HepG2 (cell line): ENCODE data around the gene MAGI1. TPM values are rescaled to one million over a fixed set of nuclear protein-coding genes. Genes with fewer than 3 reads are reported as not detected.

Experiments used
- ATAC-seq: fragments of 200-7000 bp; cut with Tn5 transposase; 3 replicates; pipeline ENCODE4 v1.9.1; 2020; ENCODE audit warnings: mild to moderate bottlenecking, moderate library complexity
- BruUV-seq: library from RNA; stranded (reverse); fragments of 400-500 nt; replicated peaks from 2 replicates; lab custom pipeline; 2021; lab: Mats Ljungman, UMichigan
- CTCF ChIA-PET: fragments of 300-600 bp; formaldehyde crosslinking; extraction: SDS; loops from one replicate; lab custom pipeline; 2021; ENCODE audit warnings: low total read pairs, inconsistent platforms, low intra/inter-chr PET ratio; lab: Yijun Ruan, JAX
- POLR2A ChIA-PET: fragments of 350-600 bp; sonication (Branson Sonifier 250); formaldehyde crosslinking; loops from one replicate; lab custom pipeline; 2020; ENCODE audit warnings: antibody characterized with exemption, inconsistent platforms; lab: Yijun Ruan, JAX
- DNase-seq: peaks from one replicate; pipeline ENCODE4 v3.0.0-alpha.2; 2015; ENCODE audit warnings: low spot score
- FAIRE-seq: peaks from 3 replicates; lab custom pipeline; 2011; peaks lifted over from hg19 to GRCh38; lab: Jason Lieb, UNC
- H2AFZ ChIP-seq: one replicate; pipeline ENCODE4 v1.6.1; 2011; ENCODE audit warnings: low read length, inconsistent platforms
- H3K27ac ChIP-seq: fragments of 300-600 bp; 3 replicates; pipeline ENCODE4 v1.8.0; 2011; ENCODE audit warnings: mixed run types, mild to moderate bottlenecking, mixed read lengths, low read length, inconsistent platforms; ENCODE audit not compliant: insufficient read depth; ENCODE audit errors: extremely low read length
- H3K27me3 ChIP-seq, 2 experiments: fragments of 200-600 bp in 1 of 2; 2 replicates in 1 of 2; 3 replicates in 1 of 2; pipeline versions ENCODE4 v1.6.0 to v1.8.0; 2011; ENCODE audit warnings: low read length in 2 of 2, mild to moderate bottlenecking in 2 of 2, moderate library complexity in 2 of 2, inconsistent platforms in 1 of 2; ENCODE audit not compliant: insufficient read depth in 2 of 2, control insufficient read depth in 1 of 2
- H3K36me3 ChIP-seq, 2 experiments: fragments of 200-600 bp in 1 of 2; replicated peaks in 1 of 2; 2 replicates in 1 of 2; 3 replicates in 1 of 2; pipeline versions ENCODE4 v1.5.1 to v1.8.0; 2011; ENCODE audit warnings: low read length in 2 of 2, inconsistent platforms in 1 of 2; ENCODE audit not compliant: insufficient read depth in 2 of 2, control insufficient read depth in 1 of 2
- H3K4me1 ChIP-seq: 2 replicates; pipeline ENCODE4 v1.5.1; 2012; ENCODE audit warnings: low read length, inconsistent platforms; ENCODE audit not compliant: insufficient read depth
- H3K4me2 ChIP-seq: 2 replicates; pipeline ENCODE4 v1.6.0; 2011; ENCODE audit warnings: low read depth, low read length, inconsistent platforms
- H3K4me3 ChIP-seq, 3 experiments: fragments of 200-600 bp in 1 of 3; sonication (generic), shearing (Covaris generic) in 1 of 3; replicated peaks in 1 of 3; 2 replicates each; pipeline ENCODE4 v1.5.1; 2011 to 2016; ENCODE audit warnings: low read length in 3 of 3, inconsistent platforms in 2 of 3, low read depth in 2 of 3, mild to moderate bottlenecking in 2 of 3, control low read depth in 1 of 3, mixed read lengths in 1 of 3; ENCODE audit not compliant: insufficient read depth in 1 of 3
- H3K79me2 ChIP-seq: one replicate; pipeline ENCODE4 v1.6.1; 2011; ENCODE audit warnings: low read length, inconsistent platforms; ENCODE audit not compliant: insufficient read depth
- H3K9ac ChIP-seq: 2 replicates; pipeline ENCODE4 v1.6.0; 2011; ENCODE audit warnings: mild to moderate bottlenecking, low read depth, low read length, inconsistent platforms; ENCODE audit not compliant: insufficient read depth
- H3K9me3 ChIP-seq: 2 replicates; pipeline ENCODE4 v1.5.1; 2012; ENCODE audit warnings: mild to moderate bottlenecking, low read length
- H4K20me1 ChIP-seq: 2 replicates; pipeline ENCODE4 v1.6.0; 2011; ENCODE audit warnings: inconsistent platforms, mild to moderate bottlenecking, low read length, moderate library complexity; ENCODE audit not compliant: insufficient read depth
- CHD4 ChIP-seq: fragments of 200-600 bp; sonication (generic); IDR thresholded peaks from 2 replicates; pipeline ENCODE4 v1.7.0; 2017; ENCODE audit warnings: mild to moderate bottlenecking, low read length, borderline replicate concordance
- ETV5 ChIP-seq: IDR thresholded peaks from 2 replicates; pipeline ENCODE4 v1.6.1; 2018; ENCODE audit warnings: missing biosample characterization, missing genetic modification reagents, inconsistent platforms, borderline replicate concordance
- HDAC1 ChIP-seq: sonication (generic); formaldehyde crosslinking; IDR thresholded peaks from 2 replicates; pipeline ENCODE4 v1.5.1; 2020; ENCODE audit warnings: mild to moderate bottlenecking, missing genetic modification reagents
- SIX4 ChIP-seq: sonication (generic); formaldehyde crosslinking; IDR thresholded peaks from 2 replicates; pipeline ENCODE4 v1.4.0; 2020; ENCODE audit warnings: missing genetic modification reagents
- SRSF1 ChIP-seq: fragments of 200-400 bp; formaldehyde crosslinking; optimal IDR thresholded peaks from 2 replicates; pipeline ENCODE3; 2017; ENCODE audit warnings: mild to moderate bottlenecking, low read depth, low read length, moderate library complexity
- ZNF619 ChIP-seq: sonication (generic); formaldehyde crosslinking; IDR thresholded peaks from 2 replicates; pipeline ENCODE4 v1.4.0; 2020; ENCODE audit warnings: mild to moderate bottlenecking, missing genetic modification reagents
- ZNF768 ChIP-seq: sonication (generic); formaldehyde crosslinking; IDR thresholded peaks from 2 replicates; pipeline ENCODE4 v1.4.0; 2020; ENCODE audit warnings: missing genetic modification reagents
- ZNF780A ChIP-seq: sonication (generic); formaldehyde crosslinking; IDR thresholded peaks from 2 replicates; pipeline ENCODE4 v1.8.0; 2022; ENCODE audit warnings: mild to moderate bottlenecking, missing genetic modification reagents, moderate library complexity
- in situ Hi-C: cut with HindIII; loops from 2 replicates; pipeline ENCODE4 v1.10.0; 2017; ENCODE audit warnings: low pct_unique_long_range_greater_than_20kb; ENCODE audit not compliant: extremely low pct_ligation_motif_present
- intact Hi-C: fragments of 100-400 bp; cut with micrococcal nuclease; formaldehyde crosslinking; loops from one replicate; pipeline ENCODE4 v1.10.0; 2022; ENCODE audit not compliant: unreplicated experiment
- polyA plus RNA-seq, 8 experiments: library from polyadenylated mRNA; depleted of rRNA in 3 of 8; stranded (reverse) in 7 of 8; unstranded in 1 of 8; fragments of >200 nt; fragmentation: Illumina TruSeq in 4 of 8; extraction: Trizol in 4 of 8; gene quantifications; 2 replicates each; pipeline versions ENCODE4 v1.2.1 to v1.2.3, GENCODE V29; 2011 to 2016; ENCODE audit warnings: low read depth in 4 of 8, missing spikeins in 1 of 8, mixed read lengths in 1 of 8; ENCODE audit not compliant: insufficient read depth in 1 of 8
- total RNA-seq, 5 experiments: library from RNA; depleted of rRNA; stranded (reverse); fragments of >200 nt; fragmentation: Illumina TruSeq; extraction: Trizol; gene quantifications; 2 replicates each; pipeline ENCODE4 v1.2.3, GENCODE V29; 2016; ENCODE audit warnings: low read depth in 1 of 5
- TF ChIP-seq, protein P1 (sequence below): sonication (generic); formaldehyde crosslinking; IDR thresholded peaks from 2 replicates; pipeline ENCODE4 v1.8.0; 2022; ENCODE audit warnings: mild to moderate bottlenecking, missing genetic modification reagents
- TF ChIP-seq, protein P2 (sequence below): IDR thresholded peaks from 2 replicates; pipeline ENCODE4 v1.6.1; 2016; ENCODE audit warnings: missing biosample characterization, missing genetic modification reagents, low read depth

The MAGI1 gene
- total and polyA plus RNA-seq, 2 of the 13 experiments (the other 11 are each of a cell fraction or from before 2014, with no cell fraction given), result 22.2 to 26.0 TPM

DNA sequence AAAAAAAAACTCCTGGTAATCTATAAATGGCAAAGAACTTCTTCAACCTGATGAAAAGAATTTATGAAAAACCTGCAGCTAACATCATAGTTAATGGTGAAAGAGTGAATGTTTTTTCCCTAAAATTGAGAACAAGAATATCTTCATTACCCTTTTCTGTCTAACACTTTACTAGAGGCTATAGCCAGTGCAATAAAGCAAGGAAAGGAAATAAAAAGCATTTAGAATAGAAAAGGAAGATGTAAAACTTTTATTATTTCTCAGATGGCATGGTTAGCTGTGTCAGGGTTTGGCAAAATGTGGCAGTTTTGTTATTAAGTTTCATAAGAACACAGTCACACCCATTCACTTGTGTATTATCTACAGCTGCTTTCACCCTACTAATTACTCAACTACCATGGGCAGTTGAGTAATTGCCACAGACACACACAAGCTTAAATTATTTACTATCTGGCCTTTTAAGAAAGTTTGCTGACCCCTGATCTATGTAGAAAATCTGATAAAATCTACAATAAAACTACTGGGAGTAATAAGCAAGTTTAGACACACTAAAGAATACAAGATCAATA, 465.1 kb downstream of the MAGI1 start:
- FAIRE-seq (no peak), ATAC-seq (no peak), DNase-seq (no peak)
- Histone ChIP-seq H3K9ac (no peak overlapping the region), H3K9me3 (0 out of 2 replicates have a peak, but pooled peaks cover 3% of the 10 kb centered on the region), H3K36me3 (no peaks in the 10 kb centered on the region), H3K27me3 (no peaks in the 10 kb centered on the region), H3K4me3 (no peak overlapping the region), H2AFZ (no peak overlapping the region), H3K4me2 (no peak overlapping the region), H3K27ac (no peak overlapping the region), H3K4me1 (peaks cover 9% of the 10 kb centered on the region), H4K20me1 (peaks cover 13% of the 10 kb centered on the region), H3K79me2 (peaks cover 4% of the 10 kb centered on the region)
- no peak for TF ChIP-seq HDAC1
- TF ChIP-seq, protein P1, sequence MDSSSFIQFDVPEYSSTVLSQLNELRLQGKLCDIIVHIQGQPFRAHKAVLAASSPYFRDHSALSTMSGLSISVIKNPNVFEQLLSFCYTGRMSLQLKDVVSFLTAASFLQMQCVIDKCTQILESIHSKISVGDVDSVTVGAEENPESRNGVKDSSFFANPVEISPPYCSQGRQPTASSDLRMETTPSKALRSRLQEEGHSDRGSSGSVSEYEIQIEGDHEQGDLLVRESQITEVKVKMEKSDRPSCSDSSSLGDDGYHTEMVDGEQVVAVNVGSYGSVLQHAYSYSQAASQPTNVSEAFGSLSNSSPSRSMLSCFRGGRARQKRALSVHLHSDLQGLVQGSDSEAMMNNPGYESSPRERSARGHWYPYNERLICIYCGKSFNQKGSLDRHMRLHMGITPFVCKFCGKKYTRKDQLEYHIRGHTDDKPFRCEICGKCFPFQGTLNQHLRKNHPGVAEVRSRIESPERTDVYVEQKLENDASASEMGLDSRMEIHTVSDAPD (CRISPR knock-in tag), result no peak
- no peak for TF ChIP-seq SRSF1
- TF ChIP-seq, protein P2, sequence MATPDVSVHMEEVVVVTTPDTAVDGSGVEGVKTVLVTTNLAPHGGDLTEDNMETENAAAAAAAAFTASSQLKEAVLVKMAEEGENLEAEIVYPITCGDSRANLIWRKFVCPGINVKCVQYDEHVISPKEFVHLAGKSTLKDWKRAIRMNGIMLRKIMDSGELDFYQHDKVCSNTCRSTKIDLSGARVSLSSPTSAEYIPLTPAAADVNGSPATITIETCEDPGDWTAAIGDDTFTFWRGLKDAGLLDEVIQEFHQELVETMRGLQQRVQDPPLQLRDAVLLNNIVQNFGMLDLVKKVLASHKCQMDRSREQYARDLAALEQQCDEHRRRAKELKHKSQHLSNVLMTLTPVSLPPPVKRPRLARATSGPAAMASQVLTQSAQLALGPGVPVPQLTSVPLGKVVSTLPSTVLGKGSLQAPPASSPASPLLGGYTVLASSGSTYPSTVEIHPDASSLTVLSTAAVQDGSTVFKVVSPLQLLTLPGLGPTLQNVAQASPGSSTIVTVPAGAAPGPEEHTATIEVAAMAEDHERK (CRISPR knock-in tag), result no peak
- TF ChIP-seq ZNF619 (CRISPR knock-in tag), result no peak
- no peak for TF ChIP-seq SIX4 (CRISPR knock-in tag)
- TF ChIP-seq ZNF768 (CRISPR knock-in tag), result no peak
- TF ChIP-seq ZNF780A (CRISPR knock-in tag), result no peak
- TF ChIP-seq ETV5 (CRISPR knock-in tag), result no peak
- no peak for TF ChIP-seq CHD4
- POLR2A ChIA-PET, result no interaction called here
- CTCF ChIA-PET, result no interaction called here
- no TSS peak for BruUV-seq
- in situ Hi-C loops, result no loop called here
- intact Hi-C loops, result no loop called here
